Measurements from ENCODE around the gene XPC.

The XPC gene

GRCh38 chr3:14152233-14152962 lies 26.0 kb downstream of the XPC start:
- no peak overlapping the region for H3K4me3 ChIP-seq
- TF ChIP-seq, protein P1, sequence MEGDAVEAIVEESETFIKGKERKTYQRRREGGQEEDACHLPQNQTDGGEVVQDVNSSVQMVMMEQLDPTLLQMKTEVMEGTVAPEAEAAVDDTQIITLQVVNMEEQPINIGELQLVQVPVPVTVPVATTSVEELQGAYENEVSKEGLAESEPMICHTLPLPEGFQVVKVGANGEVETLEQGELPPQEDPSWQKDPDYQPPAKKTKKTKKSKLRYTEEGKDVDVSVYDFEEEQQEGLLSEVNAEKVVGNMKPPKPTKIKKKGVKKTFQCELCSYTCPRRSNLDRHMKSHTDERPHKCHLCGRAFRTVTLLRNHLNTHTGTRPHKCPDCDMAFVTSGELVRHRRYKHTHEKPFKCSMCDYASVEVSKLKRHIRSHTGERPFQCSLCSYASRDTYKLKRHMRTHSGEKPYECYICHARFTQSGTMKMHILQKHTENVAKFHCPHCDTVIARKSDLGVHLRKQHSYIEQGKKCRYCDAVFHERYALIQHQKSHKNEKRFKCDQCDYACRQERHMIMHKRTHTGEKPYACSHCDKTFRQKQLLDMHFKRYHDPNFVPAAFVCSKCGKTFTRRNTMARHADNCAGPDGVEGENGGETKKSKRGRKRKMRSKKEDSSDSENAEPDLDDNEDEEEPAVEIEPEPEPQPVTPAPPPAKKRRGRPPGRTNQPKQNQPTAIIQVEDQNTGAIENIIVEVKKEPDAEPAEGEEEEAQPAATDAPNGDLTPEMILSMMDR (IDR thresholded peaks at IDR 0.05), result no peak
- no peak overlapping the region for H3K27ac ChIP-seq
- DNase-seq (ENCODE audit: low spot score), result no peak

GRCh38 chr3:14151471-14152083 lies 26.8 kb downstream of the XPC start:
- Histone ChIP-seq H3K27ac (no peak overlapping the region), H3K4me3 (no peak overlapping the region)
- TF ChIP-seq, protein P1 (IDR thresholded peaks at IDR 0.05), result no peak
- no peak for DNase-seq (ENCODE audit: low spot score)

DNA sequence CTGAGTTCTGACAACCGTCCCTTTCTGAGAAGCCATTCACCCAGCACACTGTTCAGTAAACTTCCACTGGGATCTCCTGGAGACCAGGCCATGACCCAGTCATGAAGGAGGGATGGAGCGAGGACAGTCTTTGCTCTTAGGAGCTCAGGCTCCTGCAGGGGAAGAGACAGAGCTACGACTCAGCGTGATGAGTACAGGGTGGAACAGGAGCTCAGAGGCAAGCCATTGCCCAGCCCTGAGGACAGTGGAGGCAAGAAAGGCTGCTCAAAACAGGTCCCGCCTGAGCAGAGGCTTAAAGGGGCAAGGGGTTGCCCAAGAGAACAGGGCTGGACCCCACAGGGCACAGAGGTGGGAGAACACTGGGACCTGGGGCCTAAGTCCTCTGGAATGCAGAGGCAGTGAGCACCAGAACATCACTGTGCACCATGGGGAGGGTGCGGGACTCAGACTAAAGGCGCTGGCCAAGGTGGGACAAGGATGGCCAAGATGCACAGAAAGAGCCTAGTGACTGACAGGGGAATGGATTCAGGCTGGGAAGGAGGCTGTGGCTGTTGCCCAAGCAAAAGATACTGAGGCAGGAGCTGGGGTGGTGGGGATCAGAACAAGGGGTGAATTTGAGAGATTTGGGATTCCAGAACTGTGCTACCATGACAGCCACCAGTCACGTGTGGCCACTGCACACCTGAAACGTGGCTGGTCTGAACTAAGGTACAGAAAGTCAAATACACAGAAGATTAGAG lies 27.7 kb downstream of the XPC start:
- DNase-seq (ENCODE audit: low spot score), result no peak
- Histone ChIP-seq H3K4me3 (no peak overlapping the region), H3K27ac (no peak overlapping the region)
- TF ChIP-seq, protein P1 (IDR thresholded peaks at IDR 0.05), result no peak

- DNase-seq (ENCODE audit: low spot score), result no peak
- H3K4me3 ChIP-seq, result no peak overlapping the region
- no peak overlapping the region for H3K27ac ChIP-seq
- TF ChIP-seq, protein P1 (IDR thresholded peaks at IDR 0.05), result no peak
Measured at GRCh38 chr3:14150078-14150477, 28.3 kb downstream of the XPC start.

GRCh38 chr3:14148041-14148985 lies 30.1 kb downstream of the XPC start:
- peak; percentile 68 for DNase-seq (ENCODE audit: low spot score)
- Histone ChIP-seq H3K4me3 (no peak overlapping the region), H3K27ac (peak overlapping the region; percentile 30 to 76)
- TF ChIP-seq, protein P1 (IDR thresholded peaks at IDR 0.05), result no peak

GRCh38 chr3:14147617-14148016 lies 30.8 kb downstream of the XPC start:
- Histone ChIP-seq H3K27ac (peak overlapping the region; percentile 30 to 76), H3K4me3 (no peak overlapping the region)
- TF ChIP-seq, protein P1 (IDR thresholded peaks at IDR 0.05), result no peak
- peak; percentile 50 for DNase-seq (ENCODE audit: low spot score)
